HEK293 (cell line): Measurements from ENCODE around the gene CXXC5.

Experiments used
- BCL11B ChIP-seq: fragments of 450-650 bp; formaldehyde crosslinking; IDR thresholded peaks from 2 replicates; pipeline ENCODE4 v1.5.1; 2016; ENCODE audit warnings: low read depth, missing biosample characterization, missing genetic modification characterization
- HOXA7 ChIP-seq: sonication (generic); formaldehyde crosslinking; IDR thresholded peaks from 2 replicates; pipeline ENCODE4 v1.8.1; 2022; ENCODE audit warnings: missing genetic modification reagents, borderline replicate concordance
- PRDM6 ChIP-seq: fragments of 450-650 bp; formaldehyde crosslinking; IDR thresholded peaks from 2 replicates; pipeline ENCODE4 v1.5.1; 2017; ENCODE audit warnings: missing biosample characterization, missing genetic modification characterization
- YY2 ChIP-seq: fragments of 450-650 bp; formaldehyde crosslinking; IDR thresholded peaks from 2 replicates; pipeline ENCODE4 v1.5.1; 2016; ENCODE audit warnings: missing biosample characterization, missing genetic modification characterization
- ZBTB26 ChIP-seq: fragments of 450-650 bp; formaldehyde crosslinking; optimal IDR thresholded peaks from 2 replicates; pipeline ENCODE3; 2016; ENCODE audit warnings: missing biosample characterization, mild to moderate bottlenecking, missing genetic modification characterization
- ZNF274 ChIP-seq, 2 experiments: fragments of 200-500 bp in 1 of 2; fragments of 450-650 bp in 1 of 2; sonication (Bioruptor generic) in 1 of 2; formaldehyde crosslinking in 1 of 2; IDR thresholded peaks; 2 replicates each; pipeline versions ENCODE4 v1.5.1 to v1.6.1; 2014 to 2016; ENCODE audit warnings: borderline replicate concordance in 1 of 2, inconsistent platforms in 1 of 2, low read length in 1 of 2, missing biosample characterization in 1 of 2, missing genetic modification characterization in 1 of 2
- ZNF416 ChIP-seq: fragments of 450-650 bp; formaldehyde crosslinking; IDR thresholded peaks from 2 replicates; pipeline ENCODE4 v1.5.1; 2016; ENCODE audit warnings: missing biosample characterization, missing genetic modification characterization
- ZNF510 ChIP-seq: fragments of 450-650 bp; formaldehyde crosslinking; IDR thresholded peaks from 2 replicates; pipeline ENCODE4 v1.5.1; 2018; ENCODE audit warnings: mild to moderate bottlenecking, missing genetic modification characterization, missing biosample characterization; ENCODE audit not compliant: insufficient replicate concordance
- TF ChIP-seq, protein P1 (sequence below): fragments of 450-650 bp; formaldehyde crosslinking; IDR thresholded peaks from 2 replicates; pipeline ENCODE4 v1.5.1; 2016; ENCODE audit warnings: missing biosample characterization, missing genetic modification characterization
- TF ChIP-seq, protein P2 (sequence below): fragments of 450-650 bp; formaldehyde crosslinking; IDR thresholded peaks from 2 replicates; pipeline ENCODE4 v1.5.1; 2016; ENCODE audit warnings: missing biosample characterization, missing genetic modification characterization
- TF ChIP-seq, protein P3 (sequence below): fragments of 450-650 bp; formaldehyde crosslinking; IDR thresholded peaks from 2 replicates; pipeline ENCODE4 v1.5.1; 2016; ENCODE audit warnings: missing biosample characterization, missing genetic modification characterization

DNA sequence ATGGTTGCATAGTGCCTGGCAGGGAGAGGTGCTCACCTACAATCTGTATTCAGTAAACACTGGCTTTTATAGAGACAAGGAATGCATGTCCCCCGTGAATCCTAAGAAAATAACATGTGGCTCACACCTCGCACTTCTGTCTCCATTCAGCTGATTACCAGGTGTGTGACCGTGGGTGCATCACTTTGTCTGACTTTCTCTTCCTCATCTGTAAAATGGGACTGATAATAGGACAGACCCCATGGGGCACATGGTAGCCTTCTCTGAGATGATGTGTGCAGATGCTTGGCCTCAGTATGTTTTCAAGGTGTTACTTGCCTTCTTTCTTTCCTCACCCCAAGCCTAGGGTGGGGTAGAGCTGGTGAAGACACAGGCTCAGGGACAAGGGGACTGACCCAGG is 6.3 kb downstream of the CXXC5 start:
- TF ChIP-seq, protein P1, sequence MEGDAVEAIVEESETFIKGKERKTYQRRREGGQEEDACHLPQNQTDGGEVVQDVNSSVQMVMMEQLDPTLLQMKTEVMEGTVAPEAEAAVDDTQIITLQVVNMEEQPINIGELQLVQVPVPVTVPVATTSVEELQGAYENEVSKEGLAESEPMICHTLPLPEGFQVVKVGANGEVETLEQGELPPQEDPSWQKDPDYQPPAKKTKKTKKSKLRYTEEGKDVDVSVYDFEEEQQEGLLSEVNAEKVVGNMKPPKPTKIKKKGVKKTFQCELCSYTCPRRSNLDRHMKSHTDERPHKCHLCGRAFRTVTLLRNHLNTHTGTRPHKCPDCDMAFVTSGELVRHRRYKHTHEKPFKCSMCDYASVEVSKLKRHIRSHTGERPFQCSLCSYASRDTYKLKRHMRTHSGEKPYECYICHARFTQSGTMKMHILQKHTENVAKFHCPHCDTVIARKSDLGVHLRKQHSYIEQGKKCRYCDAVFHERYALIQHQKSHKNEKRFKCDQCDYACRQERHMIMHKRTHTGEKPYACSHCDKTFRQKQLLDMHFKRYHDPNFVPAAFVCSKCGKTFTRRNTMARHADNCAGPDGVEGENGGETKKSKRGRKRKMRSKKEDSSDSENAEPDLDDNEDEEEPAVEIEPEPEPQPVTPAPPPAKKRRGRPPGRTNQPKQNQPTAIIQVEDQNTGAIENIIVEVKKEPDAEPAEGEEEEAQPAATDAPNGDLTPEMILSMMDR (tag by site-specific recombination) = no peak
- no peak for TF ChIP-seq PRDM6 (tag by site-specific recombination)
- TF ChIP-seq, protein P2, sequence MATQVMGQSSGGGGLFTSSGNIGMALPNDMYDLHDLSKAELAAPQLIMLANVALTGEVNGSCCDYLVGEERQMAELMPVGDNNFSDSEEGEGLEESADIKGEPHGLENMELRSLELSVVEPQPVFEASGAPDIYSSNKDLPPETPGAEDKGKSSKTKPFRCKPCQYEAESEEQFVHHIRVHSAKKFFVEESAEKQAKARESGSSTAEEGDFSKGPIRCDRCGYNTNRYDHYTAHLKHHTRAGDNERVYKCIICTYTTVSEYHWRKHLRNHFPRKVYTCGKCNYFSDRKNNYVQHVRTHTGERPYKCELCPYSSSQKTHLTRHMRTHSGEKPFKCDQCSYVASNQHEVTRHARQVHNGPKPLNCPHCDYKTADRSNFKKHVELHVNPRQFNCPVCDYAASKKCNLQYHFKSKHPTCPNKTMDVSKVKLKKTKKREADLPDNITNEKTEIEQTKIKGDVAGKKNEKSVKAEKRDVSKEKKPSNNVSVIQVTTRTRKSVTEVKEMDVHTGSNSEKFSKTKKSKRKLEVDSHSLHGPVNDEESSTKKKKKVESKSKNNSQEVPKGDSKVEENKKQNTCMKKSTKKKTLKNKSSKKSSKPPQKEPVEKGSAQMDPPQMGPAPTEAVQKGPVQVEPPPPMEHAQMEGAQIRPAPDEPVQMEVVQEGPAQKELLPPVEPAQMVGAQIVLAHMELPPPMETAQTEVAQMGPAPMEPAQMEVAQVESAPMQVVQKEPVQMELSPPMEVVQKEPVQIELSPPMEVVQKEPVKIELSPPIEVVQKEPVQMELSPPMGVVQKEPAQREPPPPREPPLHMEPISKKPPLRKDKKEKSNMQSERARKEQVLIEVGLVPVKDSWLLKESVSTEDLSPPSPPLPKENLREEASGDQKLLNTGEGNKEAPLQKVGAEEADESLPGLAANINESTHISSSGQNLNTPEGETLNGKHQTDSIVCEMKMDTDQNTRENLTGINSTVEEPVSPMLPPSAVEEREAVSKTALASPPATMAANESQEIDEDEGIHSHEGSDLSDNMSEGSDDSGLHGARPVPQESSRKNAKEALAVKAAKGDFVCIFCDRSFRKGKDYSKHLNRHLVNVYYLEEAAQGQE = no peak
- TF ChIP-seq, protein P3, sequence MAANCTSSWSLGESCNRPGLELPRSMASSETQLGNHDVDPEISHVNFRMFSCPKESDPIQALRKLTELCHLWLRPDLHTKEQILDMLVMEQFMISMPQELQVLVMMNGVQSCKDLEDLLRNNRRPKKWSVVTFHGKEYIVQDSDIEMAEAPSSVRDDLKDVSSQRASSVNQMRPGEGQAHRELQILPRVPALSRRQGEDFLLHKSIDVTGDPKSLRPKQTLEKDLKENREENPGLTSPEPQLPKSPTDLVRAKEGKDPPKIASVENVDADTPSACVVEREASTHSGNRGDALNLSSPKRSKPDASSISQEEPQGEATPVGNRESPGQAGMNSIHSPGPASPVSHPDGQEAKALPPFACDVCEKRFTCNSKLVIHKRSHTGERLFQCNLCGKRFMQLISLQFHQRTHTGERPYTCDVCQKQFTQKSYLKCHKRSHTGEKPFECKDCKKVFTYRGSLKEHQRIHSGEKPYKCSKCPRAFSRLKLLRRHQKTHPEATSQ (tag by site-specific recombination) = no peak
- no peak for TF ChIP-seq ZNF510 (tag by site-specific recombination)
- no peak for TF ChIP-seq ZNF416 (tag by site-specific recombination)
- TF ChIP-seq BCL11B (tag by site-specific recombination) = no peak
- no peak for TF ChIP-seq ZBTB26 (tag by site-specific recombination)
- TF ChIP-seq YY2 (tag by site-specific recombination) = no peak
- TF ChIP-seq HOXA7 (CRISPR knock-in tag) = no peak
- no peak for TF ChIP-seq ZNF274 (IDR thresholded peaks at IDR 0.05; ENCODE audit: low read length)
- TF ChIP-seq ZNF274 (tag by site-specific recombination; IDR thresholded peaks at IDR 0.05; ENCODE audit: borderline replicate concordance) = no peak
